CD14-positive monocyte (primary cell): ENCODE data around the gene DIDO1. TPM values are rescaled to one million over a fixed set of nuclear protein-coding genes. Genes with fewer than 3 reads are reported as not detected.
"Not testable (repeated sequence)": the region's sequence is repeated elsewhere in the genome, so short reads cannot be mapped to it uniquely, and the experiment has no call there.

Experiments
- DNase-seq, 3 donors: peaks; one replicate each; pipeline ENCODE4 v3.0.0-alpha.2; 2011 to 2022
- H2AFZ ChIP-seq: 2 replicates; pipeline ENCODE4 v1.6.0; 2012; ENCODE audit warnings: mild to moderate bottlenecking, low read depth, low read length, inconsistent platforms; ENCODE audit not compliant: insufficient read depth, poor library complexity, severe bottlenecking
- H3K27ac ChIP-seq, 2 donors: 1 replicate in 1 of 2; 2 replicates in 1 of 2; pipeline ENCODE4 v1.5.1; 2012 to 2013; ENCODE audit warnings: low read length in 2 of 2, control low read depth in 1 of 2, inconsistent platforms in 1 of 2, low read depth in 1 of 2, mild to moderate bottlenecking in 1 of 2
- H3K27me3 ChIP-seq, 2 donors: one replicate each; pipeline versions ENCODE4 v1.6.0 to v1.6.1; 2011 to 2013; ENCODE audit warnings: low read length in 2 of 2; ENCODE audit not compliant: control insufficient read depth in 2 of 2, insufficient read depth in 2 of 2
- H3K36me3 ChIP-seq, 2 donors: replicated peaks in 1 of 2; 1 replicate in 1 of 2; 2 replicates in 1 of 2; pipeline versions ENCODE4 v1.5.1 to v1.6.1; 2012 to 2013; ENCODE audit warnings: low read length in 2 of 2, control low read depth in 1 of 2, inconsistent platforms in 1 of 2, mild to moderate bottlenecking in 1 of 2; ENCODE audit not compliant: insufficient read depth in 2 of 2, control insufficient read depth in 1 of 2
- H3K4me1 ChIP-seq, 2 donors: 1 replicate in 1 of 2; 2 replicates in 1 of 2; pipeline versions ENCODE4 v1.5.1 to v1.6.1; 2012 to 2013; ENCODE audit warnings: low read length in 2 of 2, control low read depth in 1 of 2, inconsistent platforms in 1 of 2, mild to moderate bottlenecking in 1 of 2, moderate library complexity in 1 of 2; ENCODE audit not compliant: insufficient read depth in 2 of 2, control insufficient read depth in 1 of 2
- H3K4me2 ChIP-seq: replicated peaks from 2 replicates; pipeline ENCODE3; 2012; ENCODE audit warnings: low read length, moderate library complexity, mild to moderate bottlenecking; ENCODE audit not compliant: poor library complexity, severe bottlenecking; ENCODE audit errors: extremely low read depth
- H3K4me3 ChIP-seq, 3 experiments: fragments of 200-600 bp in 1 of 3; sonication (generic) in 1 of 3; replicated peaks in 1 of 3; 1 replicate in 2 of 3; 2 replicates in 1 of 3; pipeline ENCODE4 v1.5.1; 2011 to 2013; ENCODE audit warnings: low read length in 3 of 3, mild to moderate bottlenecking in 3 of 3, control low read depth in 2 of 3, low read depth in 2 of 3, inconsistent platforms in 1 of 3, moderate library complexity in 1 of 3
- H3K79me2 ChIP-seq: 2 replicates; pipeline ENCODE4 v1.6.0; 2012; ENCODE audit warnings: mild to moderate bottlenecking, control low read depth, inconsistent platforms, low read length, moderate library complexity; ENCODE audit not compliant: insufficient read depth
- H3K9ac ChIP-seq: 2 replicates; pipeline ENCODE4 v1.6.0; 2017; ENCODE audit warnings: low read length, mild to moderate bottlenecking; ENCODE audit not compliant: insufficient read depth, poor library complexity, severe bottlenecking
- H3K9me3 ChIP-seq, 2 donors: replicated peaks in 1 of 2; 1 replicate in 1 of 2; 2 replicates in 1 of 2; pipeline versions ENCODE4 v1.5.1 to v1.6.1; 2012 to 2013; ENCODE audit warnings: low read length in 2 of 2, control low read depth in 1 of 2; ENCODE audit not compliant: control insufficient read depth in 1 of 2, insufficient read depth in 1 of 2
- H4K20me1 ChIP-seq: 2 replicates; pipeline ENCODE4 v1.6.0; 2012; ENCODE audit warnings: mild to moderate bottlenecking, low read length, control low read depth, moderate library complexity; ENCODE audit not compliant: insufficient read depth
- H3K27ac Mint-ChIP-seq, 7 donors: one replicate each; pipeline ENCODE4 v1.8.0; 2020; ENCODE audit warnings: mild to moderate bottlenecking in 7 of 7, mixed read lengths in 7 of 7, moderate library complexity in 6 of 7, inconsistent platforms in 2 of 7
- H3K27me3 Mint-ChIP-seq, 3 donors: one replicate each; pipeline ENCODE4 v1.8.0; 2021 to 2022; ENCODE audit warnings: low read depth in 3 of 3, mild to moderate bottlenecking in 3 of 3, mixed read lengths in 3 of 3, moderate library complexity in 3 of 3, inconsistent platforms in 1 of 3
- H3K36me3 Mint-ChIP-seq, 2 donors: one replicate each; pipeline ENCODE4 v1.8.0; 2020; ENCODE audit warnings: mixed read lengths in 2 of 2, inconsistent platforms in 1 of 2, mild to moderate bottlenecking in 1 of 2
- H3K4me1 Mint-ChIP-seq: one replicate; pipeline ENCODE4 v1.8.0; 2020; ENCODE audit warnings: mild to moderate bottlenecking, mixed read lengths
- H3K4me3 Mint-ChIP-seq, 2 donors: one replicate each; pipeline ENCODE4 v1.8.0; 2020; ENCODE audit warnings: mild to moderate bottlenecking in 2 of 2, mixed read lengths in 2 of 2, moderate library complexity in 1 of 2
- H3K9me3 Mint-ChIP-seq, 7 donors: one replicate each; pipeline ENCODE4 v1.8.0; 2020 to 2022; ENCODE audit warnings: mixed read lengths in 7 of 7, mild to moderate bottlenecking in 6 of 7, moderate library complexity in 6 of 7, inconsistent platforms in 2 of 7
- CTCF ChIP-seq: fragments of 200-600 bp; IDR thresholded peaks from one replicate; pipeline ENCODE4 v1.8.0; 2022; ENCODE audit warnings: antibody characterized with exemption, mild to moderate bottlenecking
- WGBS: methylation state at CpG from one replicate; pipeline ENCODE4 v1.1.5; 2013; ENCODE audit warnings: missing lambda C conversion rate; ENCODE audit not compliant: insufficient coverage; 5-methylcytosine and 5-hydroxymethylcytosine counted together
- intact Hi-C, 2 donors: fragments of 100-400 bp; cut with micrococcal nuclease; formaldehyde crosslinking; loops; one replicate each; pipeline versions ENCODE4 v1.15.0 to v1.15.1; 2023
- polyA plus RNA-seq, 3 donors: library from polyadenylated mRNA; depleted of rRNA in 1 of 3; unstranded in 2 of 3; stranded (reverse) in 1 of 3; fragments of 300-500 nt in 2 of 3; fragments of >200 nt in 1 of 3; fragmentation: Illumina TruSeq in 2 of 3; gene quantifications; 1 replicate in 2 of 3; 2 replicates in 1 of 3; pipeline ENCODE4 v1.2.3, GENCODE V29; 2012 to 2021

The DIDO1 gene
- polyA plus RNA-seq, 3 donors = 8.5 to 23.8 (median 12.9) TPM

DNA sequence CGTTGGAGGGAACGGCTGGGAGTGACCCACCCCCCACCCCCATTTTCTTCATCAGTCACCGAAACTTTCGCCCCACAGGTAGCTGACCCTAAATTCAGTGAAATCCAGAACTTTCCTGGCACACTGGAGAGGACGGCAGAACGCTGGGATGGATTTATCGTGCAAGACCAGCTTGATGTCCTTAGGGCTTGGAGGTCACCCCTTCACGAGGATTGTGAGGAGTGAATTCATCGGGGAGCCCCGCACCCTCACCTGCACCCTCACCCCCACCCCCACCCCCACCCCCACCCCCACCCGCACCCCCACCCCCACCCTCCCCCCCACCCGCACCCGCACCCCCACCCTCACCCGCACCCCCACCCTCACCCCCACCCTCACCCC is 51.4 kb downstream of the DIDO1 start:
- Mint-ChIP-seq H3K9me3 (peaks cover 0 to 2% (median 0%) of the 10 kb centered on the region in 7 donors), H3K4me1 (peaks cover 20% of the 10 kb centered on the region), H3K27ac (no peak overlapping the region), H3K4me3 (peak overlapping the region in 1 of 2 donors; percentile 11), H3K36me3 (peaks cover 3 to 7% of the 10 kb centered on the region in 2 donors), H3K27me3 (peaks cover 2 to 23% (median 14%) of the 10 kb centered on the region in 3 donors)
- Histone ChIP-seq H4K20me1 (peaks cover 7% of the 10 kb centered on the region), H3K4me3 (no peak overlapping the region), H3K4me1 (no peaks in the 10 kb centered on the region), H3K4me2 (no peak overlapping the region), H3K36me3 (peaks cover under 1 to 10% of the 10 kb centered on the region in 2 donors), H2AFZ (no peak overlapping the region), H3K27ac (no peak overlapping the region), H3K9ac (no peak overlapping the region), H3K27me3 (no peaks in the 10 kb centered on the region), H3K9me3 (no peaks in the 10 kb centered on the region), H3K79me2 (no peaks in the 10 kb centered on the region)
- 88% methylated on average over 3 of the region's 14 CpGs for WGBS
- TF ChIP-seq CTCF = no peak
- no peak for DNase-seq
- intact Hi-C loops = no loop called here

DNA sequence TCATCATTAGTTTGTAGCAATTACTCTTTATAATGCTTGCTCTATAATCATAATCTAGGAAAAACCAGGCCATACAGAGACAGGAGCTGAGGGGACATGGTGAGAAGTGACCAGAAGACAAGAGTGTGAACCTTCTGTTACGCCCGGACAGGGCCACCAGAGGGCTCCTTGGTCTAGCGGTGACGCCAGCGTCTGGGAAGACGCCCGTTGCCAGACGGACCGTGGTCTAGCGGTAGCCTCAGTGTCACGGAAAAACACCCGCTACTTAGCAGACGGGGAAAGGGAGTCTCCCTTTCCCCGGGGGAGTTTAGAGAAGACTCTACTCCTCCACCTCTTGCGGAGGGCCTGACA is 52.6 kb downstream of the DIDO1 start:
- intact Hi-C loops, H3K79me2 ChIP-seq, H3K36me3 ChIP-seq, H3K4me3 Mint-ChIP-seq, H3K9me3 ChIP-seq, H3K4me1 ChIP-seq, H3K27ac Mint-ChIP-seq, H3K9ac ChIP-seq, H4K20me1 ChIP-seq, H3K27me3 ChIP-seq, H3K4me2 ChIP-seq, H3K27ac ChIP-seq, H3K36me3 Mint-ChIP-seq, H3K4me3 ChIP-seq, H3K9me3 Mint-ChIP-seq, H2AFZ ChIP-seq: not testable (repeated sequence)
- 2% methylated on average over 7 of the region's 15 CpGs for WGBS
- DNase-seq = peak; percentile 17 to 55 (median 52)
- H3K27me3 Mint-ChIP-seq = peaks cover 4 to 23% (median 14%) of the 10 kb centered on the region in 3 donors
- peak; percentile 52 for TF ChIP-seq CTCF
- H3K4me1 Mint-ChIP-seq = peaks cover 20% of the 10 kb centered on the region
